ENCODE data around the gene ZNF296. TPM values are rescaled to one million over a fixed set of nuclear protein-coding genes. Genes with fewer than 3 reads are reported as not detected.

ZNF296 gene
- total RNA-seq, 3 donors from 2014 or later = 0.98 to 1.9 (median 1.3) TPM

DNA sequence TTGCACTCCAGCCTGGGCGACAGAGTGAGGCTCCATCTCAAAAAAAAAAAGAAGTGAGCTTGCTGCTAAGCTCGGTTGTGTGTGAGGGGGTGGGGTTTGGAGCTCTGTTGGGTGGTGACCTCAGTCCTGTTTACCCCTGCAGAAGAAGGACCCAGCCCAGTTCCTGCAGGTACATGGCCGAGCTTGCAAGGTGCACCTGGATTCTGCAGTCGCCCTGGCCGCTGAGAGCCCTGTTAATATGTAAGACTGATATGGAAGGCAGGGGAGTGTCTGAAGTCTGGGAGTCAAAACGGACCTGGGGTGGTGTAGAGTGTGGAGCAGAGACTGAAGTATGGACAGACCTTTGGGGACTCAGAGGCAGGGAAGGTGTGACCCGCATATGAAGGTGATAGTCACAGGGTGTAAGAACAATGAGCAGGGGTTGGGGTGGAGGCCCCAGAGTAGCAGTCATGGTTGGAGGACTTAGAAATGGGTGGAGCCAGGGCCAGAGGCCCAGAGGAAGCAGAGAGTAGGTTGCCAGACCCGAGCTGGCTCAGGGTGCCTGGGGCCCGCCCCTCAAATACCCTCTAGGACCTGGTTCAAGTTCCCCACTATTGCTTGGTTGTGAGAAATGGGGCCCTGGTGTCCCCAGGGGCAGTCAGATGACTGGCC lies 24.2 kb downstream of the ZNF296 start:
- H3K36me3 ChIP-seq = peaks cover 4% of the 10 kb centered on the region
- no peak overlapping the region for H3K27ac ChIP-seq
- intact Hi-C loops (cut with DNase I; ENCODE audit: low total_unique reads) = no loop called here
- H3K27me3 ChIP-seq = no peaks in the 10 kb centered on the region
- no peaks in the 10 kb centered on the region for H3K9me3 ChIP-seq
- no peak for DNase-seq (ENCODE audit: low spot score in 2 of 2)
- TF ChIP-seq CTCF (IDR thresholded peaks at IDR 0.05) (no peak), POLR2A (IDR thresholded peaks at IDR 0.05) (no peak), POLR2AphosphoS5 (IDR thresholded peaks at IDR 0.05) (no peak)
- H3K4me3 ChIP-seq = no peak overlapping the region
- H3K4me1 ChIP-seq = peaks cover 0 to 4% of the 10 kb centered on the region in 2 donors

GRCh38 chr19:45050036-45050435 lies 26.2 kb downstream of the ZNF296 start:
- intact Hi-C loops (cut with DNase I; ENCODE audit: low total_unique reads) = no loop called here
- H3K27ac ChIP-seq = peak overlapping the region in 1 of 2 donors; percentile 17
- TF ChIP-seq CTCF (IDR thresholded peaks at IDR 0.05) (no peak), POLR2AphosphoS5 (IDR thresholded peaks at IDR 0.05) (no peak), POLR2A (IDR thresholded peaks at IDR 0.05) (no peak)

DNA sequence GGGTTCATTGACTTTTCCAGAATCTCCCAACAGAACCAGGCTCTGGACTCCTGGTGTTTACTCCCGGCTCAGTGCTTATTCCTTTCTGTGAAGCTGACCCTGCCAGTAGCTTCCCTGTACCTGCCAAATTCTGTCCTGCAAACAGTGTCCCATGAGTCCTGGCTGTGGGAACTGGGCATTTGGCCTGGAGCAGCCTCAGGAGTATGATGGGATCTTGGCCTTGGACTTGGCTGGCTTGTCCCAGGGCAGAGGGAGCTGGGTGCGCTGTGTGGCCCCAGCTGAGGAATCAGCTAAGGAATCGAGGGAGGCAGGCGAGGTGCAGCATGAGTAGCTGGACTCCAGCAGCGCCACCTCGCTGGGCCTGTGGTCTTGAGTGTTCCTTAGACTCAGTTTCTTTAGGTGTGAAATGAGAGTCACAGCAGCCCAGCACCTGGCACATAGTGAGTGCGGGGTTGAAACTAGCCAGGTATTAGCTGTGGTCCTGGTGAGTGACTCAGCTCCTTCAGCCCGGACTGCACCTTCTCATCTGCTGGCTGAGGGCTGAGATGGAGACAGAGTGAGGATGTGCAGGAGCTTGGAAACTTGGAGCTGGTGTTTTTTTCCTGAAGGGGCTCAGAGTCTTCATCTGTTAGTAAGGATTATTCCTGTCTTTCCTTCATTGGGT lies 27.1 kb downstream of the ZNF296 start:
- H3K4me1 ChIP-seq = peaks cover 0 to 12% of the 10 kb centered on the region in 2 donors
- H3K4me3 ChIP-seq = no peak overlapping the region
- H3K36me3 ChIP-seq = peaks cover 4% of the 10 kb centered on the region
- TF ChIP-seq POLR2AphosphoS5 (IDR thresholded peaks at IDR 0.05) (no peak), POLR2A (IDR thresholded peaks at IDR 0.05) (no peak), CTCF (IDR thresholded peaks at IDR 0.05) (no peak)
- intact Hi-C loops (cut with DNase I; ENCODE audit: low total_unique reads) = no loop called here
- no peaks in the 10 kb centered on the region for H3K27me3 ChIP-seq
- H3K9me3 ChIP-seq = no peaks in the 10 kb centered on the region
- peak overlapping the region; percentile 17 to 48 for H3K27ac ChIP-seq
- DNase-seq (ENCODE audit: low spot score in 2 of 2) = peak in 1 of 2 donors; percentile 67

More at GRCh38 chr19:45050036-45050435, 26.2 kb downstream of the ZNF296 start:
- peaks cover 4% of the 10 kb centered on the region for H3K36me3 ChIP-seq
- no peaks in the 10 kb centered on the region for H3K27me3 ChIP-seq
- peaks cover 0 to 12% of the 10 kb centered on the region in 2 donors for H3K4me1 ChIP-seq
- DNase-seq (ENCODE audit: low spot score in 2 of 2) = no peak
- H3K4me3 ChIP-seq = no peak overlapping the region
- no peaks in the 10 kb centered on the region for H3K9me3 ChIP-seq

DNA sequence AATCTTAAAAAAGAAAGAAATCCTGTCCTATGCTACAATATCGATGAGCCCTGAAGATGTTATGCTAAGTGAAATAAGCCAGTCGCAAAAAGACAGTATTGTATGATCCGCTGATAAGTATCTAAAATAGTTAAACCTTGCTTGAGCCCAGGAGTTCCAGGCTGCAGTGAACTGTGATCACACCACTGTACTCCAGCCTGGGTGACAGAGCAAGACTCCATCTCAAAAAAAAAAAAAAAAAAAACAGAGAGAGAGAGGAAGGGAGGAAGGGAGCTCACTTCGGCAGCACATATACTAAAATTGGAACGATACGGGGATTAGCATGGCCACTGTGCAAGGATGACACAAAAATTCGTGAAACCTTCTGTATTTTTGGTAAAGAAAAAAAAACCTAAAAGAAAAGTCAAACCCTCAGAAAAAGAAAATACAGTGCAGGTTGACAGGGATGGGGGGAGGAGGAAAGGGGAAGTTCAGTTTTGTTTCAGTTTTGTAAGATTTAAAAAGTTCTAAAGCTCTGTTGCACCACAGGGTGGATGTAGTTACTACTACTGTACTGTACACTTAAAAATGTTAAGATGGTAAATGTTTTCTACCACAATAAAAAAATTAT lies 29.0 kb downstream of the ZNF296 start:
- TF ChIP-seq CTCF (IDR thresholded peaks at IDR 0.05) (no peak), POLR2A (IDR thresholded peaks at IDR 0.05) (no peak), POLR2AphosphoS5 (IDR thresholded peaks at IDR 0.05) (no peak)
- intact Hi-C loops (cut with DNase I; ENCODE audit: low total_unique reads) = no loop called here
- no peak overlapping the region for H3K27ac ChIP-seq
- no peak for DNase-seq (ENCODE audit: low spot score in 2 of 2)
- H3K9me3 ChIP-seq = no peaks in the 10 kb centered on the region
- peaks cover 0 to 12% of the 10 kb centered on the region in 2 donors for H3K4me1 ChIP-seq
- H3K36me3 ChIP-seq = no peaks in the 10 kb centered on the region
- H3K27me3 ChIP-seq = no peaks in the 10 kb centered on the region
- no peak overlapping the region for H3K4me3 ChIP-seq

DNA sequence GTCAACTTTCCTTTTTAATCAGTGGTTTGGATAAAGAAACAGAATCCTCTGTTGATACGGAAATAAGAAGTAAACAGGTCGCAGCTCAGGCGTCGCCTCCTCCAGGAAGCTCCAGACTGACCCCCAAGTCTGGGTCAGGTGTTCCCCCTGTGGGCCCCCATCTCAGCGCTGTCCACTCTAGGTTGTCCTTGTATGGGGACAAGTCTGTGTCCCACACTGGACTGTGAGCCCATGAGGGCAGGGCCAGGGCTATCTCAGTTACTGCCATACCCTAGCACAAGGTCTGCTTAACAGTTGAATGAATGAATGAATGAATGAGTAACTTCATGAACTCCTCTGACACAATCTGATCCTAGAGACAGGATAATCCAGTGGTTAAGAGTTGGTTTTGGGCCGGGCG lies 29.9 kb downstream of the ZNF296 start:
- DNase-seq (ENCODE audit: low spot score in 2 of 2) = no peak
- intact Hi-C loops (cut with DNase I; ENCODE audit: low total_unique reads) = no loop called here
- peaks cover 0 to 17% of the 10 kb centered on the region in 2 donors for H3K4me1 ChIP-seq
- H3K36me3 ChIP-seq = no peaks in the 10 kb centered on the region
- no peak for TF ChIP-seq POLR2A (IDR thresholded peaks at IDR 0.05)
- TF ChIP-seq POLR2AphosphoS5 (IDR thresholded peaks at IDR 0.05) = no peak
- no peak overlapping the region for H3K27ac ChIP-seq
- H3K4me3 ChIP-seq = no peak overlapping the region
- H3K27me3 ChIP-seq = no peaks in the 10 kb centered on the region
- no peaks in the 10 kb centered on the region for H3K9me3 ChIP-seq

Measured in breast epithelium (tissue), 4 donors.